M059J (cell line): ENCODE data around the gene TAOK1. TPM values are rescaled to one million over a fixed set of nuclear protein-coding genes. Genes with fewer than 3 reads are reported as not detected.

Experiments
- DNase-seq: peaks from one replicate; pipeline ENCODE4 v3.0.0-alpha.2; 2012; ENCODE audit warnings: low read depth
- total RNA-seq: library from RNA; depleted of rRNA; stranded (reverse); fragments of >200 nt; shearing (Covaris generic); gene quantifications from 2 replicates; pipeline ENCODE4 v1.2.3, GENCODE V29; 2014; rRNA removed

Gene TAOK1
- total RNA-seq, 1 experiment from 2014 or later = 27.7 TPM

- no peak for DNase-seq
Measured at GRCh38 chr17:29595107-29595942, 205.2 kb downstream of the TAOK1 start.

- DNase-seq = no peak
Measured at GRCh38 chr17:29595943-29596774, 206.0 kb downstream of the TAOK1 start.

GRCh38 chr17:29596811-29597210 lies 206.6 kb downstream of the TAOK1 start:
- no peak for DNase-seq

GRCh38 chr17:29597361-29598172 lies 207.4 kb downstream of the TAOK1 start:
- DNase-seq = no peak

Other genes with a start within 250 kb of the TAOK1 start
- gene MYO18A, start 210.0 kb upstream of the TAOK1 start, total RNA-seq = 21.8 and 63.3 TPM in 2 replicates
- gene CRYBA1, start 143.5 kb upstream of the TAOK1 start, total RNA-seq = not detected in 2 replicates
- gene NUFIP2, start 96.2 kb upstream of the TAOK1 start, total RNA-seq = 29.7 and 40.6 TPM in 2 replicates
- 5.7 and 6.3 TPM in 2 replicates for gene ABHD15, start 176.7 kb downstream of the TAOK1 start, total RNA-seq
- 38.0 and 56.3 TPM in 2 replicates for gene TP53I13, start 178.3 kb downstream of the TAOK1 start, total RNA-seq
- gene GIT1, start 199.3 kb downstream of the TAOK1 start, total RNA-seq = 18.0 and 23.0 TPM in 2 replicates
- 2.6 and 3.3 TPM in 2 replicates for gene ANKRD13B, start 202.8 kb downstream of the TAOK1 start, total RNA-seq
- gene CORO6, start 232.5 kb downstream of the TAOK1 start, total RNA-seq = 0.89 and 2.0 TPM in 2 replicates